DOHH2 (cell line): ENCODE measurements around the gene IFI27.
"Not testable (repeated sequence)": the region's sequence is repeated elsewhere in the genome, so short reads cannot be mapped to it uniquely, and the experiment has no call there.

Source experiments
- H3F3A ChIP-seq: fragments of 200-600 bp; sonication (generic), shearing (Covaris generic); 2 replicates; pipeline ENCODE4 v1.6.0; 2016; ENCODE audit warnings: antibody characterized with exemption, mild to moderate bottlenecking; ENCODE audit not compliant: control insufficient read depth, insufficient read depth
- H3K27ac ChIP-seq: fragments of 200-600 bp; sonication (generic); 2 replicates; pipeline ENCODE4 v1.5.1; 2014; ENCODE audit warnings: low read depth, mild to moderate bottlenecking, low read length, moderate library complexity
- H3K27me3 ChIP-seq: fragments of 200-600 bp; sonication (generic); 2 replicates; pipeline ENCODE4 v1.6.1; 2014; ENCODE audit warnings: mild to moderate bottlenecking, low read length, mixed read lengths; ENCODE audit not compliant: control insufficient read depth
- H3K36me3 ChIP-seq: fragments of 200-600 bp; sonication (generic); 2 replicates; pipeline ENCODE4 v1.6.1; 2014; ENCODE audit warnings: mild to moderate bottlenecking, low read length, moderate library complexity, mixed read lengths; ENCODE audit not compliant: control insufficient read depth
- H3K4me1 ChIP-seq: fragments of 200-600 bp; sonication (generic); 2 replicates; pipeline ENCODE4 v1.6.1; 2014; ENCODE audit warnings: mild to moderate bottlenecking, low read length, mixed read lengths; ENCODE audit not compliant: control insufficient read depth
- H3K4me2 ChIP-seq: fragments of 200-600 bp; sonication (generic); 2 replicates; pipeline ENCODE4 v1.6.0; 2014; ENCODE audit warnings: mild to moderate bottlenecking, low read length, moderate library complexity
- H3K4me3 ChIP-seq: fragments of 200-600 bp; sonication (generic); 2 replicates; pipeline ENCODE4 v1.5.1; 2014; ENCODE audit warnings: mild to moderate bottlenecking, low read length, mixed read lengths
- H3K79me2 ChIP-seq: fragments of 200-600 bp; sonication (generic); 2 replicates; pipeline ENCODE4 v1.6.1; 2014; ENCODE audit warnings: mild to moderate bottlenecking, low read length, mixed read lengths; ENCODE audit not compliant: control insufficient read depth
- H3K9me2 ChIP-seq: fragments of 200-600 bp; sonication (generic); replicated peaks from 2 replicates; pipeline ENCODE4 v1.6.1; 2014; ENCODE audit warnings: mild to moderate bottlenecking, low read length, mixed read lengths; ENCODE audit not compliant: control insufficient read depth
- H3K9me3 ChIP-seq: fragments of 200-600 bp; sonication (generic); 2 replicates; pipeline ENCODE4 v1.6.1; 2014; ENCODE audit warnings: antibody characterized with exemption, low read length, mixed read lengths; ENCODE audit not compliant: control insufficient read depth, insufficient read depth
- H4K20me1 ChIP-seq: fragments of 200-600 bp; sonication (generic); 2 replicates; pipeline ENCODE4 v1.6.0; 2014; ENCODE audit warnings: low read depth, mild to moderate bottlenecking, antibody characterized with exemption, low read length, moderate library complexity; ENCODE audit not compliant: control insufficient read depth, insufficient read depth
- CTCF ChIP-seq: fragments of 200-600 bp; sonication (generic); IDR thresholded peaks from one replicate; pipeline ENCODE4 v1.5.1; 2014; ENCODE audit warnings: antibody characterized with exemption, mild to moderate bottlenecking, low read depth, low read length; ENCODE audit not compliant: poor library complexity, severe bottlenecking
- EZH2phosphoT487 ChIP-seq: fragments of 200-600 bp; sonication (generic); IDR thresholded peaks from 2 replicates; pipeline ENCODE4 v1.6.1; 2017; ENCODE audit warnings: borderline replicate concordance, mild to moderate bottlenecking, antibody characterized with exemption, low read length, moderate library complexity, mixed read lengths

Gene IFI27

DNA sequence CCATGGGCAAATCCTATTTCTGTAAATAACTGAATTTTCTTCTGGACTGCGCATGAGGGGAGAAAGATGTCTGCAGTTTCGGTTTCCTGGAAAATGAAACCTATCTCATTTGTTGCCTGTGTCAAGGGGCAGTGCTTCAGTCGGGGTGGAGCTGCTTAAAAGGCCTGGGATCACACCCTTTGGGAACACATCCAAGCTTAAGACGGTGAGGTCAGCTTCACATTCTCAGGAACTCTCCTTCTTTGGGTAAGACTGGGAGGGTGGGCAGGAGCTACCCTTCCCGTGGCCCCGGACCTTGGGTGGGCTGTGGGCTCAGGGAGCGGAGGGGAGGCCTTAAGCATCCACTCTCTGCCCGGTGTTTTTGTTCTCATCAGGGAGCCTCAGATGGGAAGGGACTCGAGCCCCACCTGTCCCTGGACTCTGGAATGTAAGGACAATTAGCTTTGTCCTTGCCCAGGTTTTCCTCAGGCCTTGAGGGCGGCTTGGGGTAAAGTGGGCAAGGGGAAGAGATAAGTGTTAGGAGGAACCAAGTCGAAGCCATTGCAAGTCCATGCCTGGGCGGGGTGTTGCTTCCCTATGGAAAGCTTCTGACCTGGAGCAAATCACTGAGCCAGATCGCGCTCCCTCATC lies at the start of gene IFI27:
TSS of gene IFI27 (plus strand) at position 185 of the 630 bp plus-strand sequence.
- H3K9me3 ChIP-seq = no peaks in the 10 kb centered on the region
- H3K4me2 ChIP-seq = no peak within 1 kb of the TSS
- H3K4me3 ChIP-seq = no peak within 1 kb of the TSS
- H3K27me3 ChIP-seq = peaks cover 9% of the 10 kb centered on the region; the same call in 1 of the 2 replicates
- no peaks in the 10 kb centered on the region for H3K4me1 ChIP-seq
- no peaks in the 10 kb centered on the region for H3K36me3 ChIP-seq
- no peaks in the 10 kb centered on the region for H3F3A ChIP-seq
- no peak within 1 kb of the TSS for H3K27ac ChIP-seq
- TF ChIP-seq EZH2phosphoT487 = no peak
- no peak for TF ChIP-seq CTCF
- H3K79me2 ChIP-seq = no peaks in the 10 kb centered on the region
- H3K9me2 ChIP-seq = no peaks in the 10 kb centered on the region
- no peaks in the 10 kb centered on the region for H4K20me1 ChIP-seq

- H3K4me1 ChIP-seq = no peaks in the 10 kb centered on the region
- H3K79me2 ChIP-seq = peaks cover 53% of the 10 kb centered on the region
- no peak overlapping the region for H3K4me2 ChIP-seq
- no peaks in the 10 kb centered on the region for H3K27me3 ChIP-seq
- H3K36me3 ChIP-seq = peaks cover 59% of the 10 kb centered on the region
- H3K9me3 ChIP-seq = no peaks in the 10 kb centered on the region
- H3K4me3 ChIP-seq = no peak overlapping the region
- no peak overlapping the region for H3K27ac ChIP-seq
- no peaks in the 10 kb centered on the region for H3K9me2 ChIP-seq
- H3F3A ChIP-seq = no peaks in the 10 kb centered on the region
- H4K20me1 ChIP-seq = peaks cover 10% of the 10 kb centered on the region; the same call in 1 of the 2 replicates
- no peak for TF ChIP-seq CTCF
- no peak for TF ChIP-seq EZH2phosphoT487
Observed at GRCh38 chr14:94062344-94062940, 48.1 kb upstream of the IFI27 start.

DNA sequence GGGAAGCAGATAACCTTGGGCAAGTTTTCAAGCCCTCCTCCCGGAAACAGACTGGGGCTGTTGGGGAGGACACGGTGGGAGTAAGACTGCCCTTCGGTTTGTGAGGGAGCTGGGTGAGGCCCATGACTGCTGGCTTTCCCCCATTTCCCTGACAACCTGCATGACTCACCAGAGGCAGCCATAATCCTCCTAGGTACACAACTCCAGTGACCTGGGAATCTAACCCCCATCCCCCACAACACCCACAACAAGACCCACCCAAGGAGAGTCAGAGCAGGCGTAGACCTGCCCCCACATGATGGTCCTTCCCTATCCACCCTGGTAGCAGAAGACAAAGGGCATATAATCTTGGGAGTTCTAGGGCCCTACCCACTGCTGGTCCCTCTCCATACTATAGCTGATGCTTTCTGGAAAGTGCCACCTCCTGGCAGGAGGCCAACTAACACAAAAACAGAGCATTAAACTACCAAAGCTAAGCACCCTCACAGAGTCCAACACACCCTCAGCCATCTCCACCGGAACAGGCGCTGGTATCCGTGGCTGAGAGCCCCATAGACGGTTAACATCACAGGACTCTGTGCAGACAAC lies 44.4 kb upstream of the IFI27 start:
- no peaks in the 10 kb centered on the region for H3K4me1 ChIP-seq
- H3F3A ChIP-seq = no peaks in the 10 kb centered on the region
- H4K20me1 ChIP-seq = peaks cover 4% of the 10 kb centered on the region; the same call in 1 of the 2 replicates
- H3K9me3 ChIP-seq = peaks cover 9% of the 10 kb centered on the region; the same call in 1 of the 2 replicates
- no peak for TF ChIP-seq CTCF
- TF ChIP-seq EZH2phosphoT487 = no peak
- H3K27me3 ChIP-seq = no peaks in the 10 kb centered on the region
- peaks cover 31% of the 10 kb centered on the region for H3K36me3 ChIP-seq
- H3K27ac ChIP-seq = no peak overlapping the region
- no peak overlapping the region for H3K4me2 ChIP-seq
- H3K4me3 ChIP-seq = no peak overlapping the region
- peaks cover 90% of the 10 kb centered on the region for H3K79me2 ChIP-seq
- H3K9me2 ChIP-seq = no peaks in the 10 kb centered on the region

DNA sequence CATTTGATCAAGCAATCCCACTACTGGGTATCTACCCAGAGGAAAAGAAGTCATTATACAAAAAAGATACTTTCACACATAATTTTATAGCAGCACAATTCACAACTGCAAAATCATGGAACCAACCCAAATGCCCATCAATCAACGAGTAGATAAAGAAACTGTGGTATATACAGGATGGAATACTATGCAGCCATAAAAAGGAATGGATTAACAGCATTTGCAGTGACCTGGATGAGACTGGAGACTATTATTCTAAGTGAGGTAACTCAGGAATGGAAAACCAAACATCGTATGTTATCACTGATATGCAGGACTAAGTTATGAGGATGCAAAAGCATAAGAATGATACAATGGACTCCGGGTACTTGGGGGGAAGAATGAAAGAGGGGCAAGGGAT lies 38.5 kb upstream of the IFI27 start:
- H3K4me1 ChIP-seq, H3F3A ChIP-seq, H3K9me2 ChIP-seq, H3K27me3 ChIP-seq, H3K27ac ChIP-seq, H4K20me1 ChIP-seq, H3K4me3 ChIP-seq, H3K4me2 ChIP-seq: not testable (repeated sequence)
- H3K36me3 ChIP-seq = peaks cover 46% of the 10 kb centered on the region
- H3K9me3 ChIP-seq = peaks cover 29% of the 10 kb centered on the region
- peaks cover 100% of the 10 kb centered on the region for H3K79me2 ChIP-seq
